ENCODE results near the gene AOPEP.

- TF ChIP-seq POLR2AphosphoS5 (IDR thresholded peaks at IDR 0.05; ENCODE audit: low read depth, low read length) = no peak
- TF ChIP-seq CTCF (IDR thresholded peaks at IDR 0.05) = no peak
- TF ChIP-seq REST (IDR thresholded peaks at IDR 0.05; ENCODE audit: insufficient read depth in 1 of 2, low read depth in 2 of 2, low read length in 1 of 2) = no peak
- TF ChIP-seq SIN3A (IDR thresholded peaks at IDR 0.05; ENCODE audit: borderline replicate concordance, insufficient read depth, low read depth, low read length) = no peak
These were observed 392.1 kb downstream of the AOPEP start for GRCh38 chr9:95118596-95118995.

All from Panc1 (cell line).